Stimulated activated naive CD8-positive, alpha-beta T cell treated with anti-CD3 and anti-CD28 coated beads, Interleukin-15, Interleukin-2, amounts not matched to agents 100 ng/mL and 50 ng/mL, for 24 hours (primary cell): ENCODE data around the gene MYO5A.
"Not testable (repeated sequence)": the region's sequence is repeated elsewhere in the genome, so short reads cannot be mapped to it uniquely, and the experiment has no call there.

Experiments used
- H3K27ac Mint-ChIP-seq: one replicate; pipeline ENCODE4 v1.8.0; 2021; ENCODE audit warnings: mild to moderate bottlenecking, mixed read lengths
- H3K27me3 Mint-ChIP-seq: one replicate; pipeline ENCODE4 v1.8.0; 2021; ENCODE audit warnings: mixed read lengths
- H3K36me3 Mint-ChIP-seq: one replicate; pipeline ENCODE4 v1.8.0; 2021; ENCODE audit warnings: low read depth, mixed read lengths
- H3K4me1 Mint-ChIP-seq: one replicate; pipeline ENCODE4 v1.8.0; 2021; ENCODE audit warnings: low read depth, mixed read lengths
- H3K4me3 Mint-ChIP-seq: one replicate; pipeline ENCODE4 v1.8.0; 2021; ENCODE audit warnings: mild to moderate bottlenecking, mixed read lengths
- H3K9me3 Mint-ChIP-seq: one replicate; pipeline ENCODE4 v1.8.0; 2021; ENCODE audit warnings: mixed read lengths

MYO5A gene

GRCh38 chr15:52503788-52504496, 24.7 kb downstream of the MYO5A start:
- H3K9me3 Mint-ChIP-seq = no peaks in the 10 kb centered on the region
- H3K4me1 Mint-ChIP-seq = peaks cover 23% of the 10 kb centered on the region
- no peaks in the 10 kb centered on the region for H3K27me3 Mint-ChIP-seq
- peak overlapping the region; percentile 46 for H3K4me3 Mint-ChIP-seq
- peaks cover 3% of the 10 kb centered on the region for H3K36me3 Mint-ChIP-seq
- peak overlapping the region; percentile 56 for H3K27ac Mint-ChIP-seq

- Mint-ChIP-seq H3K4me3 (no peak overlapping the region), H3K4me1 (peaks cover 23% of the 10 kb centered on the region), H3K27me3 (no peaks in the 10 kb centered on the region), H3K27ac (no peak overlapping the region), H3K9me3 (no peaks in the 10 kb centered on the region), H3K36me3 (peaks cover 3% of the 10 kb centered on the region)
Measured at GRCh38 chr15:52502608-52503007, 26.1 kb downstream of the MYO5A start.

GRCh38 chr15:52499506-52499905, 29.2 kb downstream of the MYO5A start:
- Mint-ChIP-seq H3K4me3 (no peak overlapping the region), H3K36me3 (peaks cover 3% of the 10 kb centered on the region), H3K9me3 (no peaks in the 10 kb centered on the region), H3K27me3 (no peaks in the 10 kb centered on the region), H3K27ac (no peak overlapping the region), H3K4me1 (peaks cover 33% of the 10 kb centered on the region)

GRCh38 chr15:52498706-52499105, 30.0 kb downstream of the MYO5A start:
- Mint-ChIP-seq H3K36me3 (peaks cover 3% of the 10 kb centered on the region), H3K4me1 (peaks cover 25% of the 10 kb centered on the region), H3K9me3 (no peaks in the 10 kb centered on the region), H3K27ac (no peak overlapping the region), H3K4me3 (no peak overlapping the region), H3K27me3 (no peaks in the 10 kb centered on the region)

GRCh38 chr15:52496776-52497470, 31.8 kb downstream of the MYO5A start:
- H3K4me1 Mint-ChIP-seq = peaks cover 15% of the 10 kb centered on the region
- no peak overlapping the region for H3K4me3 Mint-ChIP-seq
- no peaks in the 10 kb centered on the region for H3K9me3 Mint-ChIP-seq
- no peaks in the 10 kb centered on the region for H3K27me3 Mint-ChIP-seq
- H3K27ac Mint-ChIP-seq = no peak overlapping the region
- no peaks in the 10 kb centered on the region for H3K36me3 Mint-ChIP-seq

GRCh38 chr15:52496175-52496574, 32.5 kb downstream of the MYO5A start:
- H3K27me3 Mint-ChIP-seq = no peaks in the 10 kb centered on the region

GRCh38 chr15:52495125-52495524, 33.6 kb downstream of the MYO5A start:
- Mint-ChIP-seq H3K27ac (no peak overlapping the region), H3K4me1 (peaks cover 15% of the 10 kb centered on the region), H3K27me3 (no peaks in the 10 kb centered on the region), H3K9me3 (no peaks in the 10 kb centered on the region), H3K4me3 (no peak overlapping the region), H3K36me3 (no peaks in the 10 kb centered on the region)

More at GRCh38 chr15:52496175-52496574, 32.5 kb downstream of the MYO5A start:
- no peaks in the 10 kb centered on the region for H3K36me3 Mint-ChIP-seq
- no peak overlapping the region for H3K4me3 Mint-ChIP-seq
- peaks cover 15% of the 10 kb centered on the region for H3K4me1 Mint-ChIP-seq
- no peak overlapping the region for H3K27ac Mint-ChIP-seq
- no peaks in the 10 kb centered on the region for H3K9me3 Mint-ChIP-seq

- no peaks in the 10 kb centered on the region for H3K27me3 Mint-ChIP-seq
- no peaks in the 10 kb centered on the region for H3K9me3 Mint-ChIP-seq
- H3K4me1 Mint-ChIP-seq = peaks cover 23% of the 10 kb centered on the region
Measured at GRCh38 chr15:52493968-52494367, 34.7 kb downstream of the MYO5A start.

GRCh38 chr15:52492132-52492531, 36.5 kb downstream of the MYO5A start:
- Mint-ChIP-seq H3K9me3 (no peaks in the 10 kb centered on the region), H3K27ac (no peak overlapping the region), H3K27me3 (no peaks in the 10 kb centered on the region), H3K4me3 (no peak overlapping the region), H3K36me3 (no peaks in the 10 kb centered on the region), H3K4me1 (peaks cover 38% of the 10 kb centered on the region)

More at GRCh38 chr15:52493968-52494367, 34.7 kb downstream of the MYO5A start:
- Mint-ChIP-seq H3K36me3 (no peaks in the 10 kb centered on the region), H3K27ac (no peak overlapping the region), H3K4me3 (no peak overlapping the region)

- H3K27ac Mint-ChIP-seq = no peak overlapping the region
- H3K36me3 Mint-ChIP-seq = no peaks in the 10 kb centered on the region
- H3K9me3 Mint-ChIP-seq = no peaks in the 10 kb centered on the region
- H3K4me3 Mint-ChIP-seq = no peak overlapping the region
- H3K4me1 Mint-ChIP-seq = peaks cover 37% of the 10 kb centered on the region
- no peaks in the 10 kb centered on the region for H3K27me3 Mint-ChIP-seq
Measured at GRCh38 chr15:52491472-52491871, 37.2 kb downstream of the MYO5A start.

GRCh38 chr15:52489430-52489829, 39.2 kb downstream of the MYO5A start:
- H3K9me3 Mint-ChIP-seq, H3K36me3 Mint-ChIP-seq, H3K27ac Mint-ChIP-seq, H3K4me3 Mint-ChIP-seq, H3K27me3 Mint-ChIP-seq: not testable (repeated sequence)
- H3K4me1 Mint-ChIP-seq = peaks cover 39% of the 10 kb centered on the region

- H3K9me3 Mint-ChIP-seq = no peaks in the 10 kb centered on the region
- H3K27me3 Mint-ChIP-seq = no peaks in the 10 kb centered on the region
- peaks cover 45% of the 10 kb centered on the region for H3K4me1 Mint-ChIP-seq
- H3K36me3 Mint-ChIP-seq = no peaks in the 10 kb centered on the region
- no peak overlapping the region for H3K27ac Mint-ChIP-seq
- no peak overlapping the region for H3K4me3 Mint-ChIP-seq
Measured at GRCh38 chr15:52488830-52489229, 39.9 kb downstream of the MYO5A start.

GRCh38 chr15:52486003-52486996, 42.4 kb downstream of the MYO5A start:
- H3K36me3 Mint-ChIP-seq = no peaks in the 10 kb centered on the region
- no peaks in the 10 kb centered on the region for H3K27me3 Mint-ChIP-seq
- H3K4me1 Mint-ChIP-seq = peaks cover 70% of the 10 kb centered on the region
- no peak overlapping the region for H3K27ac Mint-ChIP-seq
- H3K9me3 Mint-ChIP-seq = no peaks in the 10 kb centered on the region
- no peak overlapping the region for H3K4me3 Mint-ChIP-seq

- no peaks in the 10 kb centered on the region for H3K9me3 Mint-ChIP-seq
- no peaks in the 10 kb centered on the region for H3K36me3 Mint-ChIP-seq
- H3K4me3 Mint-ChIP-seq = no peak overlapping the region
- peaks cover 80% of the 10 kb centered on the region for H3K4me1 Mint-ChIP-seq
- no peak overlapping the region for H3K27ac Mint-ChIP-seq
- H3K27me3 Mint-ChIP-seq = no peaks in the 10 kb centered on the region
Measured at GRCh38 chr15:52485290-52485689, 43.4 kb downstream of the MYO5A start.

- H3K9me3 Mint-ChIP-seq = no peaks in the 10 kb centered on the region
- peaks cover 78% of the 10 kb centered on the region for H3K4me1 Mint-ChIP-seq
- H3K4me3 Mint-ChIP-seq = no peak overlapping the region
- H3K27me3 Mint-ChIP-seq = no peaks in the 10 kb centered on the region
- H3K36me3 Mint-ChIP-seq = no peaks in the 10 kb centered on the region
- H3K27ac Mint-ChIP-seq = peak overlapping the region; percentile 75
Measured at GRCh38 chr15:52483707-52484106, 45.0 kb downstream of the MYO5A start.
